ENCODE results near the gene MFAP4.

MFAP4 gene

DNA sequence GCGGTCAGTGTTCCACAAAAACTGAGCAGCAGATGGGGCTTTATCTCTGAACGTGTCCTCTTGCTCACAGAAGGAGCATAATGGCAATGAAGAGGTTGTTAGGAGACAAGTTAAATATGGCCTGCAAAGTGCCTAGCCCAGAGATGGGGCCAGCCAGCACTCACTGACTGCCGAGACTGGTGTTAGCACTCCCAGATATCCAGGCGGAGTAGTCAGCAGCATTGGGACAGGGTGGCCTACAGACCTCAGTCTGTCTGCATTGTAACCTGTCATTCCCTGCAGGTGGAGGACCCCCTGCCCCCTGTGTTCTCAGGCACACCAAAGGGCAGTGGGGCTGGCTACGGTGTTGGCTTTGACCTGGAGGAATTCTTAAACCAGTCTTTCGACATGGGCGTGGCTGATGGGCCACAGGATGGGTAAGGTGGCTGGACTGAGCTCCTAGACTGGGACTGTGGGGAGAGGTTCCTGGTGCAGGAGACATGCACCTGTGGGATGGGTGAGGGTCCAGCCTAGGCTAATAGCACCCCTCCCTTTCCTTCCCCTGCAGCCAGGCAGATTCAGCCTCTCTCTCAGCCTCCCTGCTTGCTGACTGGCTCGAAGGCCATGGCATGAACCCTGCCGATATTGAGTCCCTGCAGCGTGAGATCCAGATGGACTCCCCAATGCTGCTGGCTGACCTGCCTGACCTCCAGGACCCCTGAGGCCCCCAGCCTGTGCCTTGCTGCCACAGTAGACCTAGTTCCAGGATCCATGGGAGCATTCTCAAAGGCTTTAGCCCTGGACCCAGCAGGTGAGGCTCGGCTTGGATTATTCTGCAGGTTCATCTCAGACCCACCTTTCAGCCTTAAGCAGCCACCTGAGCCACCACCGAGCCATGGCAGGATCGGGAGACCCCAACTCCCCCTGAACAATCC is 4.2 kb downstream of the MFAP4 start:
- Histone ChIP-seq H3K4me3 (replicated peaks; ENCODE audit: insufficient read depth, low read length) (no peak overlapping the region), H3K27me3 (ENCODE audit: insufficient read depth, poor library complexity, severe bottlenecking) (no peaks in the 10 kb centered on the region), H3K27ac (replicated peaks) (no peak overlapping the region)
- TF ChIP-seq, protein P1, sequence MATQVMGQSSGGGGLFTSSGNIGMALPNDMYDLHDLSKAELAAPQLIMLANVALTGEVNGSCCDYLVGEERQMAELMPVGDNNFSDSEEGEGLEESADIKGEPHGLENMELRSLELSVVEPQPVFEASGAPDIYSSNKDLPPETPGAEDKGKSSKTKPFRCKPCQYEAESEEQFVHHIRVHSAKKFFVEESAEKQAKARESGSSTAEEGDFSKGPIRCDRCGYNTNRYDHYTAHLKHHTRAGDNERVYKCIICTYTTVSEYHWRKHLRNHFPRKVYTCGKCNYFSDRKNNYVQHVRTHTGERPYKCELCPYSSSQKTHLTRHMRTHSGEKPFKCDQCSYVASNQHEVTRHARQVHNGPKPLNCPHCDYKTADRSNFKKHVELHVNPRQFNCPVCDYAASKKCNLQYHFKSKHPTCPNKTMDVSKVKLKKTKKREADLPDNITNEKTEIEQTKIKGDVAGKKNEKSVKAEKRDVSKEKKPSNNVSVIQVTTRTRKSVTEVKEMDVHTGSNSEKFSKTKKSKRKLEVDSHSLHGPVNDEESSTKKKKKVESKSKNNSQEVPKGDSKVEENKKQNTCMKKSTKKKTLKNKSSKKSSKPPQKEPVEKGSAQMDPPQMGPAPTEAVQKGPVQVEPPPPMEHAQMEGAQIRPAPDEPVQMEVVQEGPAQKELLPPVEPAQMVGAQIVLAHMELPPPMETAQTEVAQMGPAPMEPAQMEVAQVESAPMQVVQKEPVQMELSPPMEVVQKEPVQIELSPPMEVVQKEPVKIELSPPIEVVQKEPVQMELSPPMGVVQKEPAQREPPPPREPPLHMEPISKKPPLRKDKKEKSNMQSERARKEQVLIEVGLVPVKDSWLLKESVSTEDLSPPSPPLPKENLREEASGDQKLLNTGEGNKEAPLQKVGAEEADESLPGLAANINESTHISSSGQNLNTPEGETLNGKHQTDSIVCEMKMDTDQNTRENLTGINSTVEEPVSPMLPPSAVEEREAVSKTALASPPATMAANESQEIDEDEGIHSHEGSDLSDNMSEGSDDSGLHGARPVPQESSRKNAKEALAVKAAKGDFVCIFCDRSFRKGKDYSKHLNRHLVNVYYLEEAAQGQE (IDR thresholded peaks at IDR 0.05; ENCODE audit: insufficient replicate concordance, low read depth), result no peak
- TF ChIP-seq GABPA (IDR thresholded peaks at IDR 0.05; ENCODE audit: low read depth) (no peak), POLR2AphosphoS5 (IDR thresholded peaks at IDR 0.05; ENCODE audit: low read depth) (no peak), SPI1 (IDR thresholded peaks at IDR 0.05; ENCODE audit: borderline replicate concordance, low read depth) (no peak)
- TF ChIP-seq, protein P2, sequence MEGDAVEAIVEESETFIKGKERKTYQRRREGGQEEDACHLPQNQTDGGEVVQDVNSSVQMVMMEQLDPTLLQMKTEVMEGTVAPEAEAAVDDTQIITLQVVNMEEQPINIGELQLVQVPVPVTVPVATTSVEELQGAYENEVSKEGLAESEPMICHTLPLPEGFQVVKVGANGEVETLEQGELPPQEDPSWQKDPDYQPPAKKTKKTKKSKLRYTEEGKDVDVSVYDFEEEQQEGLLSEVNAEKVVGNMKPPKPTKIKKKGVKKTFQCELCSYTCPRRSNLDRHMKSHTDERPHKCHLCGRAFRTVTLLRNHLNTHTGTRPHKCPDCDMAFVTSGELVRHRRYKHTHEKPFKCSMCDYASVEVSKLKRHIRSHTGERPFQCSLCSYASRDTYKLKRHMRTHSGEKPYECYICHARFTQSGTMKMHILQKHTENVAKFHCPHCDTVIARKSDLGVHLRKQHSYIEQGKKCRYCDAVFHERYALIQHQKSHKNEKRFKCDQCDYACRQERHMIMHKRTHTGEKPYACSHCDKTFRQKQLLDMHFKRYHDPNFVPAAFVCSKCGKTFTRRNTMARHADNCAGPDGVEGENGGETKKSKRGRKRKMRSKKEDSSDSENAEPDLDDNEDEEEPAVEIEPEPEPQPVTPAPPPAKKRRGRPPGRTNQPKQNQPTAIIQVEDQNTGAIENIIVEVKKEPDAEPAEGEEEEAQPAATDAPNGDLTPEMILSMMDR (IDR thresholded peaks at IDR 0.05; ENCODE audit: insufficient read depth, low read length), result no peak
- no peak for DNase-seq (ENCODE audit: low read depth in 1 of 2, low spot score in 1 of 2)

DNA sequence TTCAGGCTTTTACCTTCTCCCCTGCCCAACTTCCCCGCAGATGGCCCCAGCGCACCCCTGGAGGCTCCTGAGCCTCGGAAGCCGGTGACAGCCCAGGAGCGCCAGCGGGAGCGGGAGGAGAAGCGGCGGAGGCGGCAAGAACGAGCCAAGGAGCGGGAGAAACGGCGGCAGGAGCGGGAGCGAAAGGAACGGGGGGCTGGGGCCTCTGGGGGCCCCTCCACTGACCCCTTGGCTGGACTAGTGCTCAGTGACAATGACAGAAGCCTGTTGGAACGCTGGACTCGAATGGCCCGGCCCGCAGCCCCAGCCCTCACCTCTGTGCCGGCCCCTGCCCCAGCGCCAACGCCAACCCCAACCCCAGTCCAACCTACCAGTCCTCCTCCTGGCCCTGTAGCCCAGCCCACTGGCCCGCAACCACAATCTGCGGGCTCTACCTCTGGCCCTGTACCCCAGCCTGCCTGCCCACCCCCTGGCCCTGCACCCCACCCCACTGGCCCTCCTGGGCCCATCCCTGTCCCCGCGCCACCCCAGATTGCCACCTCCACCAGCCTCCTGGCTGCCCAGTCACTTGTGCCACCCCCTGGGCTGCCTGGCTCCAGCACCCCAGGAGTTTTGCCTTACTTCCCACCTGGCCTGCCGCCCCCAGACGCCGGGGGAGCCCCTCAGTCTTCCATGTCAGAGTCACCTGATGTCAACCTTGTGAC is 5.1 kb downstream of the MFAP4 start:
- TF ChIP-seq SPI1 (IDR thresholded peaks at IDR 0.05; ENCODE audit: borderline replicate concordance, low read depth) (no peak), GABPA (IDR thresholded peaks at IDR 0.05; ENCODE audit: low read depth) (no peak), POLR2AphosphoS5 (IDR thresholded peaks at IDR 0.05; ENCODE audit: low read depth) (no peak)
- TF ChIP-seq, protein P1 (IDR thresholded peaks at IDR 0.05; ENCODE audit: insufficient replicate concordance, low read depth), result no peak
- TF ChIP-seq, protein P2 (IDR thresholded peaks at IDR 0.05; ENCODE audit: insufficient read depth, low read length), result no peak
- no peak for DNase-seq (ENCODE audit: low read depth in 1 of 2, low spot score in 1 of 2)
- no peak overlapping the region for H3K4me3 ChIP-seq (replicated peaks; ENCODE audit: insufficient read depth, low read length)
- no peak overlapping the region for H3K27ac ChIP-seq (replicated peaks)
- H3K27me3 ChIP-seq (ENCODE audit: insufficient read depth, poor library complexity, severe bottlenecking), result no peaks in the 10 kb centered on the region

DNA sequence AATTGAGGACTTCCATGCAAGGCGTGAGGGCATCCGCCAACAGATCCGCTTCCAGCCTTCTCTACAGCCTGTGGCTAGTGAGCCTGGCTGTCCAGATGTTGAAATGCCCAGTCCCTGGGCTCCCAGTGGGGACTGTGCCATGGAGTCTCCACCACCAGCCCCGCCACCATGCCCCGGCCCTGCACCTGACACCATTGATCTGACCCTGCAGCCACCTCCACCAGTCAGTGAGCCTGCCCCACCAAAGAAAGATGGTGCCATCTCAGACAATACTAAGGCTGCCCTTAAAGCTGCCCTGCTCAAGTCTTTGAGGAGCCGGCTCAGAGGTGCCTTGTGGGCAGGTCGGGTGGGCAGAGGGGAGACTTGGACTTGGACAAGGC is 5.6 kb downstream of the MFAP4 start:
- no peak for DNase-seq (ENCODE audit: low read depth in 1 of 2, low spot score in 1 of 2)
- H3K27me3 ChIP-seq (ENCODE audit: insufficient read depth, poor library complexity, severe bottlenecking), result no peaks in the 10 kb centered on the region
- H3K27ac ChIP-seq (replicated peaks), result no peak overlapping the region
- H3K4me3 ChIP-seq (replicated peaks; ENCODE audit: insufficient read depth, low read length), result no peak overlapping the region
- TF ChIP-seq, protein P2 (IDR thresholded peaks at IDR 0.05; ENCODE audit: insufficient read depth, low read length), result no peak
